Stomach (tissue), 9 donors: ENCODE results near the gene LAG3. TPM values are rescaled to one million over a fixed set of nuclear protein-coding genes. Genes with fewer than 3 reads are reported as not detected.

Experiments
- DNase-seq, 2 donors: peaks; one replicate each; pipeline versions ENCODE4 v3.0.0 to v3.0.0-alpha.2; 2013 to 2019
- H3K27ac ChIP-seq, 5 donors: fragments of 200-600 bp in 4 of 5; sonication (generic) in 4 of 5; one replicate each; pipeline ENCODE4 v1.5.1; 2013 to 2019; ENCODE audit warnings: mild to moderate bottlenecking in 1 of 5, moderate library complexity in 1 of 5
- H3K27me3 ChIP-seq, 3 donors: fragments of 200-600 bp; sonication (generic); one replicate each; pipeline ENCODE4 v1.5.1; 2017 to 2019; ENCODE audit warnings: mixed run types in 1 of 3
- H3K36me3 ChIP-seq, 4 donors: fragments of 200-600 bp; sonication (generic); 1 replicate in 3 of 4; 2 replicates in 1 of 4; pipeline ENCODE4 v1.5.1; 2016 to 2019
- H3K4me1 ChIP-seq, 4 donors: fragments of 200-600 bp; sonication (generic); one replicate each; pipeline ENCODE4 v1.5.1; 2016 to 2019
- H3K4me3 ChIP-seq, 4 donors: fragments of 200-600 bp; sonication (generic) in 3 of 4; one replicate each; pipeline ENCODE4 v1.5.1; 2016 to 2019; ENCODE audit warnings: mild to moderate bottlenecking in 1 of 4
- H3K9me3 ChIP-seq, 4 donors: fragments of 200-600 bp; sonication (generic); one replicate each; pipeline ENCODE4 v1.5.1; 2016 to 2019
- CTCF ChIP-seq, 7 experiments: fragments of 450-650 bp in 4 of 7; fragments of 200-600 bp in 3 of 7; sonication (generic) in 3 of 7; IDR thresholded peaks; one replicate each; pipeline ENCODE4 v1.5.1; 2016 to 2019; ENCODE audit warnings: antibody characterized with exemption in 7 of 7, control low read depth in 2 of 7, mild to moderate bottlenecking in 1 of 7
- EP300 ChIP-seq: sonication (generic); formaldehyde crosslinking; IDR thresholded peaks from one replicate; pipeline ENCODE4 v1.6.1; 2017; ENCODE audit warnings: antibody characterized with exemption
- POLR2A ChIP-seq, 4 donors: fragments of 450-650 bp; IDR thresholded peaks; one replicate each; pipeline ENCODE4 v1.6.1; 2016; ENCODE audit warnings: antibody characterized with exemption in 4 of 4, control low read depth in 2 of 4, mild to moderate bottlenecking in 1 of 4, moderate library complexity in 1 of 4
- POLR2AphosphoS5 ChIP-seq, 3 donors: sonication (generic); formaldehyde crosslinking; IDR thresholded peaks; one replicate each; pipeline ENCODE4 v1.6.1; 2016; ENCODE audit warnings: antibody characterized with exemption in 3 of 3
- WGBS, 5 donors: extraction: QIAGEN DNeasy Blood & Tissue Kit in 3 of 5; methylation state at CpG; one replicate each; pipeline versions ENCODE4 v1.1.5 to v1.1.7; 2013 to 2018; 5-methylcytosine and 5-hydroxymethylcytosine counted together
- intact Hi-C: fragments of 100-400 bp; cut with DNase I; formaldehyde crosslinking; loops from one replicate; pipeline ENCODE4 v1.15.1; 2023; ENCODE audit warnings: low total_unique reads
- polyA plus RNA-seq, 3 donors: library from polyadenylated mRNA; stranded (reverse); fragments of 200-250 nt; gene quantifications; one replicate each; pipeline ENCODE4 v1.2.3, GENCODE V29; 2013
- total RNA-seq, 5 donors: library from RNA; depleted of rRNA; stranded (reverse); fragments of >200 nt; gene quantifications; one replicate each; pipeline versions ENCODE4 v1.1.0 to v1.2.3, GENCODE V29; 2014 to 2016
- donor health status: healthy with polysubstance abuse.
- donor health status: Bipolar disorder and iron deficiency.
- donor health status: healthy.

The LAG3 gene
- total and polyA plus RNA-seq, 8 donors, result 0.25 to 2.3 (median 1.4) TPM; not detected in 3

DNA sequence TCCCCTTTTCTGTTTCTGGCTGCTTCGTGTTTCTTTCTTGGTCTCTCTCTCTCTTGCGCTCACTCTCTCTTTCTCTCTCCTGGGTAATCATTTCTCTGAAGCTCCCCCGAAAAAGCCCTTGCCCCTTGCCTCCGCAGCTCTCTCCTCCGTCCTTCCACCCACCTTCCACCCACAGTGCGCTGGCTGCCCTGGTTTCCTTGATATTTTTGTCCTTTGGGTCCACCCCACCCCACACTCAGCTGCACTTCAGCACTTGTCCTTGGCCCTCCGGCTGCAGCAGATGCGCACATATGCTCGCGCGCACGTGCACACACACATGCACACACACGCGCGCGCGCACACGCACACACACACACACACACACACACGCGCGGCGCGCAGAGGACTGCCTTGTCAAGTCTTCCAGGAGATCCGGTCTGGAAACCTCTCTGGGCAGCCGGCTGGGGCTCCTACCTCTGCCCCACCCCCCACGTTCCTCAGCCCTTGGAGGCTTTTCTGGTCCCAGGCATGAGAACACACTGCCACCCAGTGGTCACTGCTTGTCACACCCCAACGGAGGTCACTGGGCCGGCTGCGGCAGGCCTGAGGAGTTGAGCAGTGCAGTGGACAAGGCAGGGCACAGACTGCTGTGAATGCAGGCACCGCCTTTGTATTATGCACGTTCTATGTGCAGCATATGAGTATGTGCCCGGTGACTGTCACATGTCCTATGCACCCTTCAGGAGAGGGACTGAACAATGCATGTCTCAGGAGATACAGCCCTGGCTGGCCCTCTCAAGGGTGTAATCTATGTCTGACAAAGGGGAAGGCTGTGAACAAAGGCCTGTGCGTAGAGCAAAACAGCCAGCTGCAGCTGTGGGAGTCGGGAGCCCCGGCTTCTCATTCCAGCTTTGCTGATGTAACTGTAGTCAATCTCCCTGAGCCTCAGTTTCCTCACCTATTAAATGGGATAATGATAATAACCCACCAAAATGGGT is 6.5 kb downstream of the LAG3 start:
- intact Hi-C loops, result no loop called here
- peak overlapping the region; percentile 39 to 50 (median 42) for H3K4me3 ChIP-seq

DNA sequence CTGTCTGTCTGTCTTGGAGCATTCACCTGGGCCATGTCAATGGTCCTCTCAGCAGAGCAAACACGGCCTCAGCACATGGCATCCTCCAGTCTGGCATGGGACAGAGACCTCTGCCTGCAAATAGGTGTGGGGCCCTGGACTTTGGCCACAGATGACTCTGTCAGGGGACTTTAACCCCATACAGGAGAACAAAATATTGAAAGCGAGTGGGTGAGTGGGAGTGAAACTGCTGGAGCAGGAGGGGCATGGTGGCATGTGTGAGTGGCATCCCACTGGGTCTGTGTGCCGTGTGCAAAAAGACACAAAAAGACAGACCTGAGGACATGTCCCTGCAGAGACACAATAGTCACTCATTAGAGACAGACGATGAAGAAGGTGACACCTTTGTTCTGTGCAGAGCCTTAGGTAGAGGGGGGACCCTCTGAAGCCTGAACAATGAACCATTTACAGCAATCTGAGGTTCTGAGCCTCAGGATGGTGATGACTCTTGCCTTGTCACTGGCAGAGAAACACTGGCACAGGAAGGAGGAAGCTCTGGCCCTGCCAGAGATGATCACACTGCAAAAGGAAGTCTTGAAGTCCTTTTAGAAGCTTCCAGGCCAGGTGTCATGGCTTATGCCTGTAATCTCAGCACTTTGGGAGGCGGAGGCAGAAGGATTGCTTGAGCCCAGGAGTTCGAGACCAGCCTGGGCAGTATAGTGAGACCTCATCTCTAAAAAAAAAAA is 7.5 kb downstream of the LAG3 start:
- intact Hi-C loops, result loop anchor here (5.0 kb wide), 1 partner anchor 43 kb away; no protein-coding TSS in a partner anchor
- Histone ChIP-seq H3K27me3 (peaks cover 0 to 9% (median 0%) of the 10 kb centered on the region in 3 donors), H3K9me3 (no peaks in the 10 kb centered on the region), H3K36me3 (no peaks in the 10 kb centered on the region), H3K27ac (peak overlapping the region in 1 of 5 donors; percentile 82), H3K4me1 (peaks cover 15 to 43% (median 32%) of the 10 kb centered on the region in 4 donors), H3K4me3 (no peak overlapping the region)
- WGBS, 5 donors, result 82 to 90% (median 87%) methylated on average over 6 of the region's 6 CpGs
- TF ChIP-seq POLR2A (IDR thresholded peaks at IDR 0.05) (no peak), POLR2AphosphoS5 (IDR thresholded peaks at IDR 0.05) (no peak), EP300 (no peak), CTCF (IDR thresholded peaks at IDR 0.05) (no peak)
- DNase-seq, result no peak

More for the DNA sequence above, 6.5 kb downstream of the LAG3 start:
- Histone ChIP-seq H3K27ac (peak overlapping the region; percentile 31 to 82 (median 67)), H3K4me1 (peaks cover 19 to 49% (median 40%) of the 10 kb centered on the region in 4 donors), H3K27me3 (peaks cover 0 to 18% (median 4%) of the 10 kb centered on the region in 3 donors), H3K36me3 (no peaks in the 10 kb centered on the region), H3K9me3 (no peaks in the 10 kb centered on the region)
- TF ChIP-seq POLR2AphosphoS5 (IDR thresholded peaks at IDR 0.05) (peak in 2 of 3 donors; percentile 60 to 88), CTCF (IDR thresholded peaks at IDR 0.05) (peak in 6 of 7 experiments; percentile 55 to 99 (median 92)), EP300 (no peak)
- WGBS, 5 donors, result 3 to 5% (median 4%) methylated on average over 29 to 35 of the region's 35 CpGs
- DNase-seq, result peak; percentile 96 to 98

- H3K9me3 ChIP-seq, result no peaks in the 10 kb centered on the region
- no peak overlapping the region for H3K27ac ChIP-seq
- 78 to 94% (median 88%) methylated on average over 6 of the region's 6 CpGs for WGBS, 5 donors
- no peaks in the 10 kb centered on the region for H3K36me3 ChIP-seq
- DNase-seq, result no peak
- H3K27me3 ChIP-seq, result peaks cover 0 to 9% (median 0%) of the 10 kb centered on the region in 3 donors
- H3K4me3 ChIP-seq, result no peak overlapping the region
- H3K4me1 ChIP-seq, result peaks cover 10 to 40% (median 25%) of the 10 kb centered on the region in 4 donors
- TF ChIP-seq EP300, result no peak
- TF ChIP-seq CTCF (IDR thresholded peaks at IDR 0.05), result no peak
- no peak for TF ChIP-seq POLR2A (IDR thresholded peaks at IDR 0.05)
- no peak for TF ChIP-seq POLR2AphosphoS5 (IDR thresholded peaks at IDR 0.05)
- intact Hi-C loops, result loop anchor here (5.0 kb wide), 1 partner anchor 43 kb away; no protein-coding TSS in a partner anchor
Measured at GRCh38 chr12:6780573-6780972, 8.3 kb downstream of the LAG3 start.

DNA sequence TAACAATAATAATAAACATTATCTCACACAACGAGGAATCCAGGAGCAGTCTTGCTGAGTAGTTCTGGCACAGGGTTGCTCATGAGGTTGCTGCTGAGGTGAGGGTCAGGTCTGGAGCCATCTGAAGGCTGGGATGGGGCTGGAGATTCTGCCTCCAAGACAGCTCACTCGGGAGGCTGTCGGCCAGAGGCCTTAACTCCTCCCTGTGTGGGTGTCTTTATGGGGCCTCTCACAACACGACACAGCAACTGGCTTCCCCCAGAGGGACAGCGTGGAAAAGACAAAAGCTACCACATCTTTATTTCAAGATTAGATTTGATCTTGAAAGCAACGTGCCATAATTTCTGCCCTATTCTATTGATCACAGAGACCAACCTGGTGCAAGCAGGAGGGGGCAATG is 9.8 kb downstream of the LAG3 start:
- Histone ChIP-seq H3K36me3 (no peaks in the 10 kb centered on the region), H3K9me3 (no peaks in the 10 kb centered on the region), H3K27me3 (peaks cover 0 to 9% (median 0%) of the 10 kb centered on the region in 3 donors), H3K4me1 (peaks cover 10 to 30% (median 20%) of the 10 kb centered on the region in 4 donors), H3K27ac (no peak overlapping the region), H3K4me3 (no peak overlapping the region)
- 74 to 82% (median 81%) methylated on average over 6 of the region's 6 CpGs for WGBS, 5 donors
- TF ChIP-seq POLR2A (IDR thresholded peaks at IDR 0.05), result no peak
- TF ChIP-seq EP300, result no peak
- no peak for TF ChIP-seq POLR2AphosphoS5 (IDR thresholded peaks at IDR 0.05)
- no peak for TF ChIP-seq CTCF (IDR thresholded peaks at IDR 0.05)
- DNase-seq, result peak in 1 of 2 donors; percentile 0
- intact Hi-C loops, result loop anchor here (5.0 kb wide), 1 partner anchor 45 kb away; no protein-coding TSS in a partner anchor
